H9 (cell line): ENCODE results near the gene BCL2L1. TPM values are rescaled to one million over a fixed set of nuclear protein-coding genes. Genes with fewer than 3 reads are reported as not detected.

Source experiments
- DNase-seq: peaks from one replicate; pipeline ENCODE4 v3.0.0-alpha.2; 2017
- H2AFZ ChIP-seq: one replicate; pipeline ENCODE4 v1.6.1; 2013; ENCODE audit warnings: mild to moderate bottlenecking, low read length, control low read depth, moderate library complexity
- H2AK5ac ChIP-seq: 2 replicates; pipeline ENCODE4 v1.6.1; 2013; ENCODE audit warnings: low read length, control low read depth, mixed read lengths; ENCODE audit not compliant: insufficient read length
- H2BK120ac ChIP-seq: one replicate; pipeline ENCODE4 v1.6.1; 2013; ENCODE audit warnings: low read depth, mild to moderate bottlenecking, low read length, control low read depth, inconsistent platforms; ENCODE audit not compliant: poor library complexity, severe bottlenecking
- H2BK12ac ChIP-seq: 2 replicates; pipeline ENCODE4 v1.6.1; 2013; ENCODE audit warnings: low read length, control low read depth, mixed read lengths, low read depth; ENCODE audit not compliant: insufficient read length
- H2BK15ac ChIP-seq: 2 replicates; pipeline ENCODE4 v1.6.1; 2013; ENCODE audit warnings: low read depth, low read length, control low read depth
- H2BK20ac ChIP-seq: one replicate; pipeline ENCODE4 v1.6.1; 2013; ENCODE audit warnings: low read depth, mild to moderate bottlenecking, low read length, control low read depth, inconsistent platforms; ENCODE audit not compliant: poor library complexity, severe bottlenecking
- H2BK5ac ChIP-seq: 2 replicates; pipeline ENCODE4 v1.6.1; 2013; ENCODE audit warnings: low read length, control low read depth, mixed read lengths; ENCODE audit not compliant: insufficient read length
- H3K14ac ChIP-seq: 2 replicates; pipeline ENCODE4 v1.6.1; 2013; ENCODE audit warnings: low read length, control low read depth; ENCODE audit not compliant: insufficient read depth
- H3K18ac ChIP-seq: 2 replicates; pipeline ENCODE4 v1.6.1; 2013; ENCODE audit warnings: low read depth, mild to moderate bottlenecking, mixed read lengths, low read length, control low read depth; ENCODE audit not compliant: insufficient read length
- H3K23ac ChIP-seq: 2 replicates; pipeline ENCODE4 v1.6.1; 2013; ENCODE audit warnings: low read length, control low read depth, mixed read lengths, low read depth; ENCODE audit not compliant: insufficient read length
- H3K23me2 ChIP-seq: 2 replicates; pipeline ENCODE4 v1.6.1; 2013; ENCODE audit warnings: low read depth, mild to moderate bottlenecking, mixed read lengths, low read length, control low read depth; ENCODE audit not compliant: insufficient read length, poor library complexity, severe bottlenecking
- H3K27ac ChIP-seq: 2 replicates; pipeline ENCODE4 v1.5.1; 2013; ENCODE audit warnings: low read length, control low read depth, mixed read lengths, low read depth; ENCODE audit not compliant: insufficient read length
- H3K27me3 ChIP-seq: 2 replicates; pipeline ENCODE4 v1.6.1; 2013; ENCODE audit warnings: low read length, control low read depth, inconsistent platforms; ENCODE audit not compliant: insufficient read depth
- H3K4ac ChIP-seq: 2 replicates; pipeline ENCODE4 v1.6.1; 2013; ENCODE audit warnings: low read depth, mild to moderate bottlenecking, control low read depth, inconsistent platforms, low read length, moderate library complexity
- H3K4me1 ChIP-seq: 2 replicates; pipeline ENCODE4 v1.6.1; 2013; ENCODE audit warnings: low read length, control low read depth, inconsistent platforms; ENCODE audit not compliant: insufficient read depth
- H3K4me2 ChIP-seq: 2 replicates; pipeline ENCODE4 v1.6.1; 2013; ENCODE audit warnings: low read length, control low read depth, mixed read lengths; ENCODE audit not compliant: insufficient read length, insufficient read depth
- H3K56ac ChIP-seq: 2 replicates; pipeline ENCODE4 v1.6.1; 2013; ENCODE audit warnings: low read depth, mild to moderate bottlenecking, mixed read lengths, low read length, control low read depth; ENCODE audit not compliant: insufficient read length
- H3K79me1 ChIP-seq: 2 replicates; pipeline ENCODE4 v1.6.1; 2013; ENCODE audit warnings: low read depth, mild to moderate bottlenecking, moderate library complexity, low read length, control low read depth, inconsistent platforms; ENCODE audit not compliant: insufficient read depth, poor library complexity, severe bottlenecking
- H3K79me2 ChIP-seq: 2 replicates; pipeline ENCODE4 v1.6.1; 2013; ENCODE audit warnings: low read length, control low read depth, inconsistent platforms; ENCODE audit not compliant: insufficient read depth
- H3K9ac ChIP-seq: 2 replicates; pipeline ENCODE4 v1.6.1; 2013; ENCODE audit warnings: low read length, control low read depth, mixed read lengths; ENCODE audit not compliant: insufficient read length; ENCODE audit errors: extremely low read depth
- H3K9me3 ChIP-seq: one replicate; pipeline ENCODE4 v1.6.1; 2013; ENCODE audit warnings: low read depth, low read length, inconsistent platforms; ENCODE audit not compliant: control insufficient read depth
- H3T11ph ChIP-seq: one replicate; pipeline ENCODE4 v1.6.1; 2013; ENCODE audit warnings: mild to moderate bottlenecking, low read length, control low read depth, inconsistent platforms
- H4K20me1 ChIP-seq: one replicate; pipeline ENCODE4 v1.6.1; 2013; ENCODE audit not compliant: control insufficient read depth, insufficient read length, insufficient read depth
- H4K5ac ChIP-seq: 2 replicates; pipeline ENCODE4 v1.6.1; 2013; ENCODE audit warnings: low read depth, mild to moderate bottlenecking, mixed read lengths, low read length, control low read depth; ENCODE audit not compliant: insufficient read length
- H4K8ac ChIP-seq: replicated peaks from 2 replicates; pipeline ENCODE4 v1.6.1; 2013; ENCODE audit warnings: low read length, control low read depth, mixed read lengths, low read depth; ENCODE audit not compliant: insufficient read length
- H4K91ac ChIP-seq: 2 replicates; pipeline ENCODE4 v1.6.1; 2013; ENCODE audit warnings: low read depth, mild to moderate bottlenecking, moderate library complexity, mixed read lengths, low read length, control low read depth; ENCODE audit not compliant: insufficient read length
- H3K27ac Mint-ChIP-seq, 3 experiments: 2 replicates in 2 of 3; 3 replicates in 1 of 3; pipeline ENCODE4 v1.8.0; 2020 to 2021; ENCODE audit warnings: mixed read lengths in 3 of 3, mild to moderate bottlenecking in 1 of 3, moderate library complexity in 1 of 3
- H3K27me3 Mint-ChIP-seq: 2 replicates; pipeline ENCODE4 v1.8.0; 2021; ENCODE audit warnings: low read depth, mild to moderate bottlenecking, moderate library complexity, mixed read lengths
- H3K36me3 Mint-ChIP-seq, 3 experiments: 2 replicates in 2 of 3; 3 replicates in 1 of 3; pipeline ENCODE4 v1.8.0; 2020 to 2021; ENCODE audit warnings: low read depth in 3 of 3, mixed read lengths in 3 of 3; ENCODE audit not compliant: insufficient read depth in 1 of 3
- H3K4me1 Mint-ChIP-seq, 2 experiments: 2 replicates each; pipeline ENCODE4 v1.8.0; 2020; ENCODE audit warnings: mixed read lengths in 2 of 2
- H3K4me3 Mint-ChIP-seq, 2 experiments: 2 replicates in 1 of 2; 3 replicates in 1 of 2; pipeline ENCODE4 v1.8.0; 2020 to 2021; ENCODE audit warnings: mild to moderate bottlenecking in 2 of 2, mixed read lengths in 2 of 2, moderate library complexity in 1 of 2
- H3K9me3 Mint-ChIP-seq, 2 experiments: 2 replicates in 1 of 2; 3 replicates in 1 of 2; pipeline ENCODE4 v1.8.0; 2020; ENCODE audit warnings: mild to moderate bottlenecking in 2 of 2, mixed read lengths in 2 of 2, moderate library complexity in 1 of 2
- CTCF ChIP-seq: fragments of 200-600 bp; sonication (generic); conservative IDR thresholded peaks from 3 replicates; pipeline ENCODE4 v1.8.0; 2021; ENCODE audit warnings: antibody characterized with exemption, mild to moderate bottlenecking
- WGBS: extraction: QIAGEN DNeasy Blood & Tissue Kit; methylation state at CpG from one replicate; pipeline ENCODE4 v1.1.7; 2013; ENCODE audit warnings: missing lambda C conversion rate, low lambda C conversion rate, mixed read lengths; ENCODE audit not compliant: insufficient read length; ENCODE audit errors: extremely low coverage; 5-methylcytosine and 5-hydroxymethylcytosine counted together
- total RNA-seq: library from RNA; stranded (reverse); gene quantifications from 2 replicates; pipeline ENCODE4 v1.2.1, GENCODE V29; 2021

Gene BCL2L1
- total RNA-seq, 1 experiment from 2014 or later = 105 TPM

- Histone ChIP-seq H4K91ac (no peak overlapping the region), H4K8ac (no peak overlapping the region), H2BK15ac (no peak overlapping the region), H3K9ac (no peak overlapping the region), H3K27me3 (no peaks in the 10 kb centered on the region), H3K14ac (no peak overlapping the region), H3K18ac (no peak overlapping the region), H2BK20ac (no peak overlapping the region), H2AK5ac (no peak overlapping the region), H3T11ph (no peak overlapping the region), H3K23me2 (no peaks in the 10 kb centered on the region), H3K4me2 (no peak overlapping the region), H3K23ac (no peak overlapping the region), H2BK120ac (no peak overlapping the region), H3K27ac (no peak overlapping the region), H3K79me2 (no peaks in the 10 kb centered on the region), H3K56ac (no peak overlapping the region), H2BK12ac (no peak overlapping the region), H3K79me1 (no peaks in the 10 kb centered on the region), H2BK5ac (no peak overlapping the region), H3K4ac (no peak overlapping the region), H4K20me1 (no peaks in the 10 kb centered on the region), H3K9me3 (no peaks in the 10 kb centered on the region), H4K5ac (no peak overlapping the region), H3K4me1 (no peaks in the 10 kb centered on the region), H2AFZ (no peak overlapping the region)
- no peak overlapping the region for H3K4me3 Mint-ChIP-seq
- H3K36me3 Mint-ChIP-seq = no peaks in the 10 kb centered on the region
- WGBS = no CpG with 5 or more reads among the region's 1 CpG
- peaks cover 9 to 14% of the 10 kb centered on the region in 2 experiments for H3K4me1 Mint-ChIP-seq
- H3K27ac Mint-ChIP-seq = peak overlapping the region in 1 of 3 experiments; percentile 50; a peak in 2 of 7 replicates
- DNase-seq = no peak
- H3K9me3 Mint-ChIP-seq = no peaks in the 10 kb centered on the region
- peaks cover 8% of the 10 kb centered on the region for H3K27me3 Mint-ChIP-seq
- no peak for TF ChIP-seq CTCF
Observed at GRCh38 chr20:31642837-31643236, 79.8 kb downstream of the BCL2L1 start.
